NCI-H146 (cell line): ENCODE measurements around the gene PRDX6.
"Not testable (repeated sequence)": the region's sequence is repeated elsewhere in the genome, so short reads cannot be mapped to it uniquely, and the experiment has no call there.

ENCODE experiments used
- DNase-seq: peaks from one replicate; lab custom pipeline; 2025; lab: John Stamatoyannopoulos, UW

PRDX6 gene

GRCh38 chr1:173499729-173500128 is 22.6 kb downstream of the PRDX6 start:
- DNase-seq: no peak

GRCh38 chr1:173502104-173502503 is 25.0 kb downstream of the PRDX6 start:
- DNase-seq: no peak

DNA sequence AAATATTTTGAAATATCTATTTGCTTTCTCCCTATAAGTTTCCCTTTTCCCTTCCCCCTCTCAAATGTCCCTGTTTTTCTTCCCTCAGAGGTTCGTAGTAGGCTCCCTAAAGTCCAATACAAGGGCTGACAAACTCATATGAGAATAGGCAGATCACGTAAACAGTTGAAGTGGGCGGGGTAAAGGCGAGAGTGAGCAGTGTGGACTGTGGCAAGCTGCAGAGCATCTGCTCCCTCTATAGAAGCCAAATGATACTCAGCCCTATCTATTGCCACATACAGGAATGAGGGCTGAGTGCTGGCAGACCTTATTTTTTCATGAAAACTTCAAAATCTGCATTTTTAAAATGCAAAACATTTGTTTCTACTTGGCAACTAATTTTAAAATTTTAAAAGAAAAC is 26.3 kb downstream of the PRDX6 start:
- no peak for DNase-seq

DNA sequence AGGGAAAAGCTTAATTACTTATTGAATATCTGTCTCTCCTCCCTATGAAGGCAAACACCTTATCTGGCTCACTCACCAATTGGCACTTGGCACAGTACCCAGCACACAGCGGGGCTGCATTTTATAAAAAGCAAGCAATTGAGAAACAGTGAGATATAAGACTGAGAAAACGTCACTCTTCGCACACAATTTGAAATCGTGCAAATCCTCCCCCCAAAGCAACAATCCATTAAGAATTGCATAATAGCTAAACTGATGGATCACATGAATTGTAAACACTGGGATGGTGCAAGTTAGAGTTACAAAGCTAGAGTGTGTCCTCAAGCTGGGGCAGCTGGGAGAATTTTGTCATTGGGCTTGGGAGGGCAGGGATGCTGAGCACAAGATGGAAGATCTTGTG is 27.1 kb downstream of the PRDX6 start:
- peak; percentile 44 for DNase-seq

- DNase-seq: no peak
Observed at GRCh38 chr1:173505391-173505790, 28.3 kb downstream of the PRDX6 start.

GRCh38 chr1:173506437-173506836 is 29.3 kb downstream of the PRDX6 start:
- DNase-seq: no peak

GRCh38 chr1:173507205-173507846 is 30.2 kb downstream of the PRDX6 start:
- no peak for DNase-seq

GRCh38 chr1:173507847-173508209 is 30.7 kb downstream of the PRDX6 start:
- DNase-seq: no peak

- no peak for DNase-seq
Observed at GRCh38 chr1:173508541-173508940, 31.4 kb downstream of the PRDX6 start.

DNA sequence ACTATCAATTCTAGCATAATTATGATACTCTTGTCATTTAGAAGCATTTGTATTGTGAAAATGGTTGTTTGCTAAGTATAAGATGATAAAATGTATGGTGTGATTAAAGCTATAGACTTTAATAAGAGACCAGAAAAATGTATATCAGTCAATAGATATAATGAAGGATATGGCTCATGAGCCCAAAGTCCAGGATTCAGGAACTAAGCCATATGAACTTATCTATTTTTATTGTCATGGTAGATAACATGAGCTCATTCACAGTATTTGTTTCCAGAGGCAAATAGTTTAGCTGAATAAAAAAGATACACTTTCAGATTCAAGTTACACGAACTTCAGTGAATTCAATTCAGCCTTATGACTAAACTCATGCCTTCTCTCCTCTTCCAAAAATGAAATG is 32.7 kb downstream of the PRDX6 start:
- no peak for DNase-seq

GRCh38 chr1:173514503-173514902 is 37.4 kb downstream of the PRDX6 start:
- DNase-seq: not testable (repeated sequence)

- no peak for DNase-seq
Observed at GRCh38 chr1:173520799-173521198, 43.7 kb downstream of the PRDX6 start.

DNA sequence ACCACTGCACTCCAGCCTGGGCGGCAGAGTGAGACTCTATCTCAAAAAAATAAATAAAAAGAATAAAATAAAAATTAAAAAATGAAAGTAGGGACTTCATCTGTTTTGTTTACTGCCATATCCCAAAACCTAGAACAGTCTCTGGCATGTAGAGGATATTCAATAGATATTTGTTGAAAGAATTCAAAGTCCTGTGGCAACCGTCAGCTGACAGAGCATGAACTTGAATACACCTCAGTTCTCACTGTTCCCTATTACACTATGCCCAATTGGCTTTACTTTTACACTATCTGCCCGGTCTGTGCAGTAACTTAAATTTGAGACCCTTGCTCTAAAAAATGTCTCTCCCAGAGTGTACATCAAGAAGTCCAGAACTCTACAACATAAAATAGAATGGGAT is 46.2 kb downstream of the PRDX6 start:
- DNase-seq: no peak

DNA sequence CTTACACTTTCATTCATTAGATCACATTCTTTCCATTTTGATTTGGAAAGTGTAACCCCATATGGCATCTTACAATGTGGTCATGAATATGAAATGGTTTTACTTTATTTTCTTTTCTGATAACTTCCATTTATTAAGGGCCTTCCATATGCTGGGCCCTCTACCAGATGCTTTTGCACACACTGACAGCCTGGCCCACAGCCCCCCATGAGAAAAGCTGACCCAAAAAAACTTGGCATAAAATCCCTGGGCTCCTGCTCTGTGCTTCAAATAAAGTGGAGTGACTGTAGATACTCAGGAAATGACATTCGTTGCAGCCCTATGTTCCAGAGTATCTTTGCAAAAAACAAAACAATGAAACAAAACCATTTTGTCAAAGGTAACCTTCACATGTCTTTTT is 48.8 kb downstream of the PRDX6 start:
- no peak for DNase-seq

- no peak for DNase-seq
Observed at GRCh38 chr1:173527151-173527826, 50.2 kb downstream of the PRDX6 start.

GRCh38 chr1:173529106-173529505 is 52.0 kb downstream of the PRDX6 start:
- no peak for DNase-seq

DNA sequence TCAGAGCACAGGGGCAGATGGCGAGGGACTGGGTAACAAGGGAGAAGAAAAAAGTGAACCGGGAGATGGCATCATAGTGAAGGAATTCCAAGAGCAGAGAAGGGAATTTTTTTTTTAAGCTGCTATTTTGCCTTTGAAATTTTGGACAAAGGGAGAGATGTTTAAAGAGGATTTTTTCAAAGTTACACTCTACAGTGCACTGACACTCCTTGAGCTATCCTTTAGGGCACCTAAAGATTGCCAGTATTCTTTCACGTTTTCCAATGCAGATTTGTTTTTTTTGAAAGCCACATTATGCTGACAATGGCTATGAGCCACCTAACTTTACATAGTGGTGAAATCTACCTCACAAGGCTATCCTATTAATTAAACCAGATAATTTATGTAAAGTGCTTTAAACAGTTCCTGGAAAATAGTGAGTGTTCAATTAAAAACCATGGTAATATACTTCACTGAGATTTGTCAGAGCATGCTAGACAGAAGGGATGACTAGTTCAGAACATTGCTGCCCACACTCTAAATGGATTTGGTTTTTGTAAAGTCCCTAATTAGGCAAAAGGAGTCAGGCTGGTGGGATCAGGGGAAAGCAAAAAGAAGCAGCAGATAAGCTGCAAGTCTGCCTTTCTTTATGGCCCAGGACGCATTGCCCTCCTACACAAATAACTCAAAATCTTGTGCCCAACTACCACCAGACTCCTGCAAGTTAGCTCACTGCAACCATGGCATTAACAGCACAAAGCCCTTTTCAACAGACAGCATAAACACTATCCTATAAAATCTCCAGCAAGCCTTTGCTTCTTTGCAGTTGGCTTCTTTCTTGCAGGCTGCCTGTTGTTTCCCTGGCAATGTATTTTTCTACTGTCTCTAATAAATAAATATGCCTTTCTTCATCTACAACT is 53.9 kb downstream of the PRDX6 start:
- DNase-seq: no peak

- no peak for DNase-seq
Observed at GRCh38 chr1:173532237-173532636, 55.1 kb downstream of the PRDX6 start.

GRCh38 chr1:173536223-173536622 is 59.1 kb downstream of the PRDX6 start:
- DNase-seq: peak; percentile 71
